Activated T-helper 9 cell treated with anti-CD3 and anti-CD28 coated beads, Interleukin-2, amount 50 U/mL, for 16 hours (primary cell): Measurements from ENCODE around the gene VPS37D.
"Not testable (repeated sequence)": the region's sequence is repeated elsewhere in the genome, so short reads cannot be mapped to it uniquely, and the experiment has no call there.

Experiments used
- DNase-seq: peaks from one replicate; pipeline ENCODE4 v3.0.0-alpha.2; 2020; ENCODE audit warnings: low read depth

Gene VPS37D, protein sequence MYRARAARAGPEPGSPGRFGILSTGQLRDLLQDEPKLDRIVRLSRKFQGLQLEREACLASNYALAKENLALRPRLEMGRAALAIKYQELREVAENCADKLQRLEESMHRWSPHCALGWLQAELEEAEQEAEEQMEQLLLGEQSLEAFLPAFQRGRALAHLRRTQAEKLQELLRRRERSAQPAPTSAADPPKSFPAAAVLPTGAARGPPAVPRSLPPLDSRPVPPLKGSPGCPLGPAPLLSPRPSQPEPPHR

DNA sequence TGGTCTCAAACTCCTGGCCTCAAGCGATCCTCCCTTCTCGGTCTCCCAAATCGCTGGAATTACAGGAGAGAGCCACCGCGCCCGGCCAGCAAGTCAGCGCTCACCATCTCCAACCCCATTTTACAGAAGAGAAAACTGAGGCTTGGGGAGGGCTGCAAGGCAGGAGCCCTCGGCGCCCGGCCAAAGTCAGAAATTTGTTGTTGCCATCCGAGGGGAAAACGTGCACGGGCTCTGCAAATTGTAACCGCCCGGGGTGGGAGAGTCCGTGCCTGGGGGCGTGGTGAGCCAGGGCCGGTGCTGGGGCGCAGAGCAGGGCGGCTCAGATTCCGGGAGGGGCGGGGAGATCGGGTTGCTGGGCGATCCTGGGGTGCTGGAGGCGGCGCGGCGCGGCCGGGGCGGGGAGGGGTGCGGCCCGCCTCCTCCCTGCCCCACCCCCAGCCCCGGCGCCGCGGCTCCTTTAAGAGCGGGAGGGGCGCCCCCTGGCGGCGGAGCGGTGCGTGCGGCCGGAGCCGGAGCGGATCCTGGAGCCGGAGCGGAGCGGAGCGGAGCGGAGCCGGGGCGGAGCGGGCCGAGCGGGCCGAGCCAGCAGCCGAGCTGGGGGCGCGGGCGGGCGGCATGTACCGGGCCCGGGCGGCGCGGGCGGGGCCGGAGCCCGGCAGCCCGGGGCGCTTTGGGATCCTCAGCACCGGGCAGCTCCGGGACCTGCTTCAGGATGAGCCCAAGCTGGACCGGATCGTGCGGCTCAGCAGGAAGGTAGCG, at the start of gene VPS37D:
Gene VPS37D, plus strand, starts transcription at position 488 of the 759 bp plus-strand sequence. Its CDS starts 128 bp downstream, at position 616.
- DNase-seq, result peak; percentile 92

DNA sequence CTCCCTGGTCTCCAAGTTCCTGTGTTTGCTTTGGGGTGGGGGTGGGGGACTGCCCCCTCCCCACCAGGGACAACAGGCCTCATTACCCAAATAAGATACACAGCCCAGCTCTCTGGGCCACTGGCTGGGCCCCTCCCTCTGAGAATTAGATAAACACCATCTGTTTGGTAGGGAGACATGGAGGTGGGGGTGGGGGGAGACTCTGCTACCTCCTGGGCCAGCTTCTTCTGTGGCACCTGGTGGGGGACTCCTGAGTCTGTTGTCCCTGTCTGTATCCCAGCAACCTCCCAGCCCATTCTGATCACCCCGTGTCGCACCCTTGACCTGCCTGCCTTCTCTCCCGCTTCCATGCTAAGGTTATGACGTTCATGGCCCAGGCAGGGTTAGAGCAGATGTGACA, 49.1 kb upstream of the VPS37D start:
- no peak for DNase-seq

- DNase-seq, result not testable (repeated sequence)
Observed at GRCh38 chr7:73619394-73619793, 48.2 kb upstream of the VPS37D start.

DNA sequence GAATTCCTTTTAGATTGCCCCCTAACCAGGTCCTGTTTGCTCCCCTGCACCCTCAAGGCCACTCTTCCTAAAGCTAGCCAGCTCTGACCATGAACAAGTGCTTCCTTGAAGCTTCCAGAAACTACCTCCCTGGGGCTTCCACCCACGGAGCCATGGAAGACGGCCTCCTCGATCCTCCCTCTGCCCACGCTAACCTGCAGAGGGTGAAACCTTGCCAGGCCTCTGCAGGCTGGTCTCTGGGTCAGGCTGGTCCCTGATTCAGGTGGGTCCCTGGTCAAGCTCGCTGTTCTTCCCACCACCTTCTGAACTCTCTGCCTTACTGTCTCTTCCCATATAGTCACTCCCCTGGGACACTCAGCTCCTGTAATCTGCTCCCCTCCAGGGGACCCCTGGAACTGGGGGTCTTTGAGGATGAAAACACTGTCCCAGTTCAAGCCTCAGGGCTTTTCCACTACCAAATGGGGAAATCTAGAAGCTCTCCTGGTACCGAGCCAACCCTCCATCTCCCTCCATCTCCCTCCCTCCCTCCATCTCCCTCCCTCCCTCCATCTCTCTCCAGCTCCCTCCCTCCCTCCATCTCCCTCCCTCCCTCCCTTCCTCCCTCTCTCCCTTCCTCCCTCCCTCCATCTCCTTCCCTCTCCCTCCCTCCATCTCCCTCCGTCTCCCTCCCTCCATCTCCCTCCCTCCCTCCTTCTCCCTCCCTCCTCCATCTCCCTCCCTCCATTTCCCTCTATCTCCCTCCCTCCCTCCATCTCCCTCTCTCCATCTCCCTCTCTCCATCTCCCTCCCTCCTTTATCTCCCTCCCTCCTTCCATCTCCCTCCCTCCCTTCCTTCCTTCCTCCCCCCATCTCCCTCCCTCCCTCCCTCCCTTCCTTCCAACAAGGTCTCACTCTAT, 46.2 kb upstream of the VPS37D start:
- no peak for DNase-seq

DNA sequence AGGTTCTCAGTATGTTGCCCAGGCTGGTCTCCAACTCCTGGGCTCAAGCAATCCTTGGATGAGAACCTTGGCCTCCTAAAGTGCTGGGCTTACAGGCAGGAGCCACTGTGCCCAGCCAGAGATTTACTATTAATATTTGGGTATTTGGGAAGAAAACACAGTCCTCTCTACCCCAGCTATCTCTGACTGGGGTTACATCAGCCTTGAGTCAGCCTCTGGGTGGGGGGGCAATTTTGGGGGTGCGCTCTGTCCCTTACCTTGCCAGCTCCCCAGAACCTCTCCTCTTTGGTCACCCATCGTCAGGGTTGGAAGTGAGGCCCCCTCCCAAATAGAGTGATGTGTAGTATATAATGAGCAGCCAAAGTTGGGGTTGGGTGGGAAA, 45.1 kb upstream of the VPS37D start:
- DNase-seq, result no peak

DNA sequence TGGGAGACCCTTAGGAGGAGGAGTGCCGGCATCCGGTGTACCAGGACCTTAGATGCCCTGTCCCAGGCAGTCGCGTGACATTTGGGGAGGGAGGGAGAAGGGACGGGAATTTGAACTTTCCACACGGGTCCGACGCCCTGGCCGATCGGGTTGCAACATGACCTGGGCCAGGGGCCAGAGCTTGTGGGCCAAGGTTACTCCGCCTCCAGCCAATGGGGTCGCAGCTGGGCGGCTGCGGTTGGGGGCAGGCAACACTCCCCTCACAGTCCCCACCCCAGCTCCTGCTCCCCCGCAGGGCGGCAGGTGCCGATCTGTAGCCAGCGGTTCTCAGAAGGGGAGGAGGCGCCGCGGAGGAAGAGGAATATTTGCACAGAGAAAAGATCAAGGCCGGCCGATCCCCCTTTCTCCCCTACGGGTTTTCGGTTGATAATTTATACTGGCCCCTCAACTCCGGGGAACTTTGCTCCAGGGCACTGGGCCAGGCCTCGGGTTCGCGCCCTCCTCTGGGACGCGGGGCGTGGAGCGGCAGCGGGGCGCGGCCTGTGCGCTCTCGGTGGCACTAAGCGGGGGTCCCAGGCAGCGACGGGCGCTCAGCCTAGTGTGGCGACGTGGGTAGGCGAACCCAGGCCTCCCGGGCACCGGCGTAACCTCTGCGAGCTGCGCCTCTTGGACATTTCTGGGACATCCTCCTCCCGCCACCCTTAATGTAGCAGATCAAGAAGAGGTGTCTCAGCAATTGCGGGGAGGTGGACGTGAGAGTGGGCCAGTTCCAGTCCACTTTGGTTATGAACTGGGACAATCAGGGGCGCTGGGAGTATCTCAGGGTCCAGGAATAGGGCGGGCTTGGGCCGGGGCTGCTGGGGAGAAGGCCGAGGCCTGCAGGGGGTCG, 44.5 kb upstream of the VPS37D start:
- no peak for DNase-seq

GRCh38 chr7:73623798-73624668, 43.6 kb upstream of the VPS37D start, which contains the start of gene MLXIPL:
TSS of gene MLXIPL (minus strand) at chr7:73624522. CDS start at chr7:73624492, 30 bp downstream.
- DNase-seq, result peak; percentile 45

DNA sequence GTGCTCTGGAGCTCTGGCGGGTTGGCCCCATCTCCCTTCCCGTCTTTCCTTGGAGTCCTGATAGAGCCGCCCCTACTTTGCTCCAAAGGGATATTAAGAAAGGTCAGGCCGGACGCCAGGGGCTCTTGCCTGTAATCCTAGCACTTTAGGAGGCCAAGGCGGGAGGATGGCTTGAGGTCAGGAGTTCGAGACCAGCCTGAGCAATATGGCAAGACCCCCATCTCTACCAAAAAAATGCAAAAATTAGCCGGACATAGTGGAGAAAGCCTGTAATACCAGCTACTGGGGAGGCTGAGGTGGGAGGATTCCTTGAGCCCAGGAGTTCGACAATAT, 43.0 kb upstream of the VPS37D start:
- no peak for DNase-seq

DNA sequence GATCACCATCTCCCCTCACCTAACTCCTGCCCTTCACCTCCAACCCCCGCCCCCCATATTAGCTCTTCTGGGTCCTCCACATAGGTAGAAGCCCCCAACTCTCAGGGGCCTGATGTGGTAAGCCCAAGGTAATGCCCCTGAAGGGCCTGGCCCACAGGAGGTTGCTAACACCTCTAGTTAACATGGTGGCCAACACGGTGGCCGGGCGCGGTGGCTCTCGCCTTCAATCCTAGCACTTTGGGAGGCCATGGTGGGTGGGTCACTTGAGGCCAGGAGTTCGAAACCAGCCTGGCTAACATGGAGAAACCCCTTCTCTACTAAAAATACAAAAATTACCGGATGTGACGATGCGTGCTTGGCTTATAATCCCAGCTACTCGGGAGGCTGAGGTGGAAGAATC, 42.4 kb upstream of the VPS37D start:
- DNase-seq, result no peak

DNA sequence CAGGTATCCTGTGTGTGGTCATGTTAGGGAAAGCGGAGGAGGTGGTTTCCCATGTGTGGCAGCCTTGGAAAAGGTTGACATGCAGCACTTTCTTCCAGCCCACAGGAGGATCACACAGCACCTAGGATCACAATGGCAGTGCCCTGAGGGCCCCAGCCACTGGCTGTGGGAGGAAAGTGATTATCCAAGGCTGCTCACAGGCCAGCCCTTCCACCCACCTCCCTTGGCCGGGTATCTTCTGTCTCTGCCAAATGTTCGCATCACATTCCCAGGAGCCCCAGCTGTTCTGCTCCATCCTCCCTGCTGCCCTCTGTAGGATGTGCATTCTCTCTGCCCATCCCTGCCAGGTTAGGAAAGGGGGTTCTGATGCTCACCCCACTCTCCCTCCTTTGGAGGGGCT, 40.8 kb upstream of the VPS37D start:
- no peak for DNase-seq

DNA sequence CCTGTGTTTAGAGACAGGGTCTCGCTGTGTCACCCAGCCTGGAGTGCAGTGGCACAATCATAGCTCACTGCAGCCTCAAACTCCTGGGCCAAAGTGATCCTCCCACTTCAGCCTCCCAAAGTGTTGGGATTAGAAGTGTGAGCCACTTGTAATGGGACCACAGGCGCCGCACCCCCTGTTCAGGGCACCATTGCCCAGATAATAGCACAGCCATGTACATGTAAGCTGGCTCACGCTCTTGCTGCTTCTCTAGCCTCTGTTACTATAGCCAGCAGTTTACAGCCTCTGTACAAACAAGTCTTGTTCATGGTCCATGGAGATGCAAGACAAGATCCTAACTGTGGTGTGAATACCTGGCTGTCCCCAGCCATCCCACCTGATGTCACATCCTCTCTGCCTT, 39.1 kb upstream of the VPS37D start:
- no peak for DNase-seq

DNA sequence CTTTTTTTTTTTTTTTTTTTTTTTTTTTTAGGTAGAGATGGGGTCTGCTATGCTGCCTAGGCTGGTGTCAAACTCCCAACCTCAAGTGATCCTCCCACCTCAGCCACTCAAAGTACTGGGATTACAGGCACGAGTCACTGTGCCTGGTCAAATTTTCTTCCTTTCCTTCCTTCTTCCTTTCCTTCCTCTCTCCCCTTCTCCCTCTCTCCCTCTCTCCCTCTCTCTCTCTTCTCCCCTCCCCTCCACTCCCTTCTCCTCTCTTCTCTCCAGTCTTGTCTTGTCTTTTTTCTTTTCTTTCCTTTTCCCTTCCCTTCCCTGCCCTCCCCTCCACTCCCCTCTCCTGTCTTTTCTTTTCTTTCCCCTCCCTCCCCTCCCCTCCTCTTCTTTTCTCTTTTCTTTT, 36.1 kb upstream of the VPS37D start:
- no peak for DNase-seq

DNA sequence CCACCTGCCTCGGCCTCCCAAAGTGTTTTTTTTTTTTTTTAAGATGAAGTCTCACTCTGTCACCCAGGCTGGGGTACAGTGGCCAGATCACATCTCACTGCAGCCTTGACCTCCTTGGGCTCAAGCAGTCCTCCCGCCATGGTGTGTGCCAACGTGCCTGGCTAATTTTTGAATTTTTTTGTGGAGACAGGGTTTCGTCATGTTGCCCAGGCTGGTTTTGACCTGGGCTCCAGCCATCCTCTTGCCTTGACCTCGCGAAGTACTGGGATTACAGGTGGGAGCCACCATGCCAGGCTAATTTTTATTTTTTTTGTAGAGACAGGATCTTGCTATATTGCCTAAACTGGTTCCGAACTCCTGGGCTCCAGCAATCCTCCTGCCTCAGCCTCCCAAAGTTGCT, 34.3 kb upstream of the VPS37D start:
- DNase-seq, result no peak

DNA sequence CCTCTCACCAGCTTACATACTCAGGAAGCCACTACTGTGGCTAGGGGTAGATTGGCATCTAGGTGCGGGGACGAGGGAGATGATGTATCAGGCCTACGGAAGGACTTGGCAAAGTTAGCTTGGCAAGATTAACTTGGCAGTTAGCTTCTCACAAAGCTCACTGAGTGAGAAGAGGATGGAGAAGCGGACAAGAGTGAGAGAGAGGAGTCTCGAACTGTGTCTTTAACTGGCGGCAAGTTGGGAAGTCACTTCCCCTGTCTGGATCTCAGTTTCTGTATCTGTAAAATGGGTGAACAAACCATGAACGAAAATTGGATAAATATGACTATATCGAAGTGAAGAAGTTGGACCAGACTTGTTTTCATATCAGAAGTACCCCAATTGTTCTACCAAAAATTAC, 33.8 kb upstream of the VPS37D start:
- no peak for DNase-seq

DNA sequence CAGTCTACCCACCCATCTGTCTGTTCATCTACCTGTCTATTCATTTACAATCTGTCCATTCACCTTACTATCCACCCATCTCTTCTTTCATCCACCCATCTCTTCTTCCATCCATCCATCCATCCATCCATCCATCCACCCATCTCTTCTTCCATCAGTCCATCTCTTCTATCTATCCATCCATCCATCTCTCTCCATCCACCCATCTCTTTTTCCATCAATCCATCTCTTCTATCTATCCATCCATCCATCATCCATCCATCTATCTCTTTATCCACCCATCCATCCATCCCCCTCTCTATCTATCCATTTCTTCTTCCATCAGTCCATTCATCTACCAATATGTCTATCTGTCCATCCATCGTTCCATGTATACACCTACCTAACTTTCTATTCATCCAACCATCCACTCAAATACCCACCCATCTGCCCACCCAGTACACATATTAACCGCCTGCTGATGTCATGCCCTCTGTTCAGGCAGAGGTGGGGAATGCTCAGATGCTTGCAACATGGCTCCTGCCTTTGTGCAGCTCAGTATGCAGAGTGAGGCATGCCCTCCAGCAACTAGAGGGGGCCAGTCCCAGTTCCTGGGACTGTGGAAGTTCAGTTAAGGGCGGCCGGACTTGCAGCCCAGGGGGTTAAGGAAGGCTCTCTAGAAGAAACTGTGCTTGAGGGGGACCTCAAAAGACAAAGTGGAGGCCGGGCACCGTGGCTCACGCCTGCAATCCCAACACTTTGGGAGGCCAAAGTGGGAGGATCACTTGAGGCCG, 32.0 kb upstream of the VPS37D start:
- DNase-seq, result no peak

DNA sequence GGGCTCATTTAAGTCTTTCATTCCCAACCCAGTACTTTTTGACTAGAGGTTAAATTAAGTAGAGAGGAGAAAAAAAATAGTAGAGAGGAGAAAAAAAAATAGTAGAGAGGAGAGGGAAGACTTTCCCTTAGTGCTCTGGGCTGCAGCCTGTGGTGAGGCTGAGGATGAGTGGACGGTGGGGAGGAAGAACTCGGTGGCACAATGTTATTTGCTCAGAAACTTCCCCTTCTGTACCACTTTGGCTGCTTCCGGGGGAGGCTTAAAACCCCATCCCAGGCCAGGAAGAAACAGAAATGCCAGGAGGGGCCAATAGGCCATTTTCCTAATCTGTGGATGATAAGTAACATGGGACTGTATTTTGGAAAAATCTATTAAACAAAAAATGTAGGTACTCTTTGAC, 28.7 kb upstream of the VPS37D start:
- DNase-seq, result no peak

- DNase-seq, result no peak
Observed at GRCh38 chr7:73642834-73643233, 24.8 kb upstream of the VPS37D start.

- no peak for DNase-seq
Observed at GRCh38 chr7:73644688-73645286, 22.8 kb upstream of the VPS37D start.

DNA sequence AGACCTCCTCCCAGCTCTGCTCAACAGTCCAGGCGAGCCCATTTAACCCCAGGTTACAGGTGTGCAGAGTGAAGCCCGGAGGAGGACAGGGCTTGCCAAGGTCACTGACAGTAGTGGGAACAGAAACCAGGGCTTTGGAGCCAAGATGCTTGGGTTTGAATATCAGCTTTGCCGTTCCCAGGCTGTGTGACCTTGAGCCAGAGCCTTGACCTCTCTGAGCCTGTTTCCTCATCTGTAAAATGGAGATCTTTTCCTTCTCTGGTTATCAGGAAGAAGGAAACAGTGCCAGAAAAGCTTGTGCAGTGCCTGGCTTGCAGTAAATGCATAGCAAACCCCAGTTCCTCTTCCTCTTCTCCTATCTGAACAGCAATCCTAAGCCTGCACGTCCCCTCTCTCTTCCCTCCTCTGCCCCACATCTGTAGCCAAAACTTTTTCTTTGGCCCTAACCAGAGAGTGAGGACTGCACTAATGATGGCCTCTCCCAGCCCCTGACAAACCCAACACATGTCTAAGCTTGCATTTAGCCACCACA, 21.9 kb upstream of the VPS37D start:
- no peak for DNase-seq
